Peyer's patch (tissue), 4 donors: Measurements from ENCODE around the gene AR.

ENCODE experiments used
- POLR2A ChIP-seq, 2 donors: fragments of 450-650 bp; IDR thresholded peaks; one replicate each; pipeline ENCODE4 v1.5.1; 2017; ENCODE audit warnings: antibody characterized with exemption in 2 of 2, mild to moderate bottlenecking in 2 of 2, moderate library complexity in 2 of 2
- TF ChIP-seq, protein P1 (sequence below), 6 experiments: fragments of 450-650 bp in 4 of 6; fragments of 200-600 bp in 2 of 6; sonication (generic) in 1 of 6; IDR thresholded peaks; one replicate each; pipeline ENCODE4 v1.5.1; 2017 to 2019; ENCODE audit warnings: antibody characterized with exemption in 6 of 6, mild to moderate bottlenecking in 3 of 6, moderate library complexity in 1 of 6

GRCh38 chrX:67613366-67613765, 69.5 kb downstream of the AR start:
- TF ChIP-seq, protein P1, sequence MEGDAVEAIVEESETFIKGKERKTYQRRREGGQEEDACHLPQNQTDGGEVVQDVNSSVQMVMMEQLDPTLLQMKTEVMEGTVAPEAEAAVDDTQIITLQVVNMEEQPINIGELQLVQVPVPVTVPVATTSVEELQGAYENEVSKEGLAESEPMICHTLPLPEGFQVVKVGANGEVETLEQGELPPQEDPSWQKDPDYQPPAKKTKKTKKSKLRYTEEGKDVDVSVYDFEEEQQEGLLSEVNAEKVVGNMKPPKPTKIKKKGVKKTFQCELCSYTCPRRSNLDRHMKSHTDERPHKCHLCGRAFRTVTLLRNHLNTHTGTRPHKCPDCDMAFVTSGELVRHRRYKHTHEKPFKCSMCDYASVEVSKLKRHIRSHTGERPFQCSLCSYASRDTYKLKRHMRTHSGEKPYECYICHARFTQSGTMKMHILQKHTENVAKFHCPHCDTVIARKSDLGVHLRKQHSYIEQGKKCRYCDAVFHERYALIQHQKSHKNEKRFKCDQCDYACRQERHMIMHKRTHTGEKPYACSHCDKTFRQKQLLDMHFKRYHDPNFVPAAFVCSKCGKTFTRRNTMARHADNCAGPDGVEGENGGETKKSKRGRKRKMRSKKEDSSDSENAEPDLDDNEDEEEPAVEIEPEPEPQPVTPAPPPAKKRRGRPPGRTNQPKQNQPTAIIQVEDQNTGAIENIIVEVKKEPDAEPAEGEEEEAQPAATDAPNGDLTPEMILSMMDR (IDR thresholded peaks at IDR 0.05), result no peak
- TF ChIP-seq POLR2A (IDR thresholded peaks at IDR 0.05), result no peak
